HEK293 (cell line): ENCODE data around the gene UMAD1.

ENCODE experiments used
- CTCF ChIP-seq: fragments of 450-650 bp; formaldehyde crosslinking; IDR thresholded peaks from 2 replicates; pipeline ENCODE4 v1.5.1; 2016; ENCODE audit warnings: missing biosample characterization, missing genetic modification characterization
- PRDM10 ChIP-seq: fragments of 450-650 bp; formaldehyde crosslinking; IDR thresholded peaks from 2 replicates; pipeline ENCODE4 v1.5.1; 2016; ENCODE audit warnings: missing biosample characterization, missing genetic modification characterization
- ZNF544 ChIP-seq: fragments of 450-650 bp; formaldehyde crosslinking; IDR thresholded peaks from 2 replicates; pipeline ENCODE4 v1.5.0; 2017; ENCODE audit warnings: missing biosample characterization, missing genetic modification characterization
- TF ChIP-seq, protein P1 (sequence below): fragments of 450-650 bp; formaldehyde crosslinking; IDR thresholded peaks from 2 replicates; pipeline ENCODE4 v1.5.1; 2016; ENCODE audit warnings: missing biosample characterization, missing genetic modification characterization

DNA sequence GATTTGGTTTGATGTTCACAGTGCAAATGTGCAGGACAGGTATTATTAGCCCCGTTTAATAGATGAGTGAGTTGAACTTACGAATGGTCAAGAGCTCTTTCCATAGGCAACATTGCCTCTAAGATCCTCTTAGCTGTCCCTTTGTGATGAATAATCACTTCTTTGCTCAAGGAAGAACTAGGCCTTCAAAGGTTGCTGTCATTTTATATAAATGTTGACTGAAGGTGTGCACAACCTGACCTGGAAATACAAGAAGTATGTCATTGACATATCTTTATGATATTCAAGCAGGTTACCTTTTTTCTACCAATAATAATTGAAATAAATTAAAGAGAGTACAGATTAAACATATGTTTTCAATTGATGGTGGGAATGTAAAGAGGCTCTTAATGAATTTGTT lies 279.5 kb downstream of the UMAD1 start:
- TF ChIP-seq CTCF = no peak
- TF ChIP-seq PRDM10 = no peak
- no peak for TF ChIP-seq ZNF544 (tag by site-specific recombination)
- TF ChIP-seq, protein P1, sequence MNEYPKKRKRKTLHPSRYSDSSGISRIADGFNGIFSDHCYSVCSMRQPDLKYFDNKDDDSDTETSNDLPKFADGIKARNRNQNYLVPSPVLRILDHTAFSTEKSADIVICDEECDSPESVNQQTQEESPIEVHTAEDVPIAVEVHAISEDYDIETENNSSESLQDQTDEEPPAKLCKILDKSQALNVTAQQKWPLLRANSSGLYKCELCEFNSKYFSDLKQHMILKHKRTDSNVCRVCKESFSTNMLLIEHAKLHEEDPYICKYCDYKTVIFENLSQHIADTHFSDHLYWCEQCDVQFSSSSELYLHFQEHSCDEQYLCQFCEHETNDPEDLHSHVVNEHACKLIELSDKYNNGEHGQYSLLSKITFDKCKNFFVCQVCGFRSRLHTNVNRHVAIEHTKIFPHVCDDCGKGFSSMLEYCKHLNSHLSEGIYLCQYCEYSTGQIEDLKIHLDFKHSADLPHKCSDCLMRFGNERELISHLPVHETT (tag by site-specific recombination) = no peak
